Measurements from ENCODE around the gene GAL3ST1.

DNA sequence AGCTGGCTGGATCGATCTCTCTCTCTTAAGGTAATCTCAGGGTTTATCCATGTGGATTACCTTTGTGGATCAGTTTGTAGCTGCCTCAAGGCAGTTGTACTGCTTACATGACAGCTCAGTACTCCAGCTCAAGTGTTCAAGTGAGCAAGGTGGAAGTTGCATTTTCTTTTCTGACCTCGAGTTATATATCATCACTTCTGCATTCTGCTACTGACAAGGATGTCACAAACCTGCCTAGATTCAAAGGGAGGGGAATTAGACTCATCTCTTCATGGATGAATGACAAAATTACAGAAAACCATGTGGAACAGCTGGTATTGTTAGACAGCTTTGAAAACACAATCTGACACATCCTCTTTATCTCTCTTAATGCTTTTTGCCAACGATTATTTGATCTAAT, 26.5 kb upstream of the GAL3ST1 start:
- no peak for TF ChIP-seq GTF2F1 (IDR thresholded peaks at IDR 0.05; ENCODE audit: borderline replicate concordance, low read depth, low read length)
- TF ChIP-seq, protein P1, sequence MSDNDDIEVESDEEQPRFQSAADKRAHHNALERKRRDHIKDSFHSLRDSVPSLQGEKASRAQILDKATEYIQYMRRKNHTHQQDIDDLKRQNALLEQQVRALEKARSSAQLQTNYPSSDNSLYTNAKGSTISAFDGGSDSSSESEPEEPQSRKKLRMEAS (IDR thresholded peaks at IDR 0.05) = no peak

All from H1 (cell line).